HCT116 (cell line): Measurements from ENCODE around the gene ZNF324B. TPM values are rescaled to one million over a fixed set of nuclear protein-coding genes. Genes with fewer than 3 reads are reported as not detected.

Experiments used
- ATAC-seq: fragments of 200-7000 bp; cut with Tn5 transposase; 2 replicates; pipeline ENCODE4 v1.9.1; 2020; ENCODE audit warnings: mild to moderate bottlenecking, moderate library complexity
- BruUV-seq: library from RNA; stranded (reverse); fragments of 400-500 nt; replicated peaks from 2 replicates; lab custom pipeline; 2021; lab: Mats Ljungman, UMichigan
- CTCF ChIA-PET: fragments of 300-600 bp; sonication (Branson Sonifier 250); formaldehyde crosslinking; loops from one replicate; lab custom pipeline; 2021; ENCODE audit warnings: antibody characterized with exemption; lab: Charles Lee
- POLR2A ChIA-PET: fragments of 300-600, 350-600 bp; sonication (Branson Sonifier 250); formaldehyde crosslinking; loops from one replicate; lab custom pipeline; 2021; ENCODE audit warnings: antibody characterized with exemption; lab: Charles Lee
- RAD21 ChIA-PET, 2 experiments: fragments of 300-600 bp; sonication (Branson Sonifier 250); formaldehyde crosslinking; loops; one replicate each; lab custom pipeline; 2023; ENCODE audit warnings: low total read pairs in 2 of 2; ENCODE audit not compliant: uncharacterized antibody in 2 of 2, unreplicated experiment in 2 of 2, low non-redundant PET in 1 of 2; lab: Charles Lee
- DNase-seq: peaks from one replicate; pipeline ENCODE4 v3.0.0-alpha.2; 2010; ENCODE audit warnings: low read depth, low spot score
- H2AFZ ChIP-seq: fragments of 200-600 bp; shearing (Covaris generic), sonication (generic); 2 replicates; pipeline ENCODE4 v1.6.1; 2017; ENCODE audit warnings: low read depth, mixed run types, mixed read lengths, antibody characterized with exemption, low read length; ENCODE audit not compliant: poor library complexity, severe bottlenecking
- H3K27ac ChIP-seq: 2 replicates; pipeline ENCODE4 v1.5.1; 2012; ENCODE audit warnings: low read depth, low read length
- H3K27me3 ChIP-seq: fragments of 200-600 bp; sonication (generic); 2 replicates; pipeline ENCODE4 v1.6.1; 2016; ENCODE audit warnings: mixed run types, low read length, mixed read lengths; ENCODE audit not compliant: insufficient read depth
- H3K36me3 ChIP-seq, 2 experiments: fragments of 200-500 bp in 1 of 2; fragments of 200-600 bp in 1 of 2; sonication (Bioruptor generic) in 1 of 2; sonication (generic) in 1 of 2; 2 replicates each; pipeline versions ENCODE4 v1.5.1 to v1.6.1; 2014 to 2016; ENCODE audit warnings: low read length in 2 of 2, inconsistent platforms in 1 of 2, mixed read lengths in 1 of 2, mixed run types in 1 of 2; ENCODE audit not compliant: insufficient read depth in 2 of 2, control insufficient read depth in 1 of 2
- H3K4me1 ChIP-seq, 2 experiments: fragments of 200-600 bp in 1 of 2; sonication (generic) in 1 of 2; 2 replicates each; pipeline versions ENCODE4 v1.5.1 to v1.6.1; 2012 to 2017; ENCODE audit warnings: low read length in 2 of 2, inconsistent platforms in 1 of 2, mild to moderate bottlenecking in 1 of 2, mixed read lengths in 1 of 2, mixed run types in 1 of 2, moderate library complexity in 1 of 2; ENCODE audit not compliant: insufficient read depth in 2 of 2, control insufficient read depth in 1 of 2
- H3K4me2 ChIP-seq: fragments of 200-600 bp; sonication (generic); 2 replicates; pipeline ENCODE4 v1.6.1; 2017; ENCODE audit warnings: mixed run types, low read length, mixed read lengths
- H3K4me3 ChIP-seq, 2 experiments: fragments of 200-600 bp in 1 of 2; sonication (generic) in 1 of 2; replicated peaks in 1 of 2; 2 replicates each; pipeline ENCODE4 v1.5.1; 2011 to 2016; ENCODE audit warnings: low read length in 2 of 2, control low read depth in 1 of 2, low read depth in 1 of 2, mild to moderate bottlenecking in 1 of 2, mixed read lengths in 1 of 2, mixed run types in 1 of 2
- H3K79me2 ChIP-seq: fragments of 200-600 bp; sonication (generic); 2 replicates; pipeline ENCODE4 v1.6.1; 2017; ENCODE audit warnings: mild to moderate bottlenecking, mixed run types, low read length, moderate library complexity, mixed read lengths; ENCODE audit not compliant: insufficient read depth
- H3K9ac ChIP-seq: fragments of 200-600 bp; sonication (generic); 2 replicates; pipeline ENCODE4 v1.6.1; 2016; ENCODE audit warnings: low read length, mixed read lengths
- H3K9me2 ChIP-seq: fragments of 200-600 bp; sonication (generic), shearing (Covaris generic); 2 replicates; pipeline ENCODE4 v1.6.1; 2017; ENCODE audit warnings: mixed run types, mild to moderate bottlenecking, moderate library complexity; ENCODE audit not compliant: insufficient read depth
- H3K9me3 ChIP-seq, 2 experiments: fragments of 200-500 bp in 1 of 2; fragments of 200-600 bp in 1 of 2; sonication (Bioruptor generic) in 1 of 2; sonication (generic) in 1 of 2; 2 replicates each; pipeline ENCODE4 v1.6.1; 2014 to 2017; ENCODE audit warnings: low read length in 2 of 2, mixed read lengths in 2 of 2, inconsistent platforms in 1 of 2, low read depth in 1 of 2, mild to moderate bottlenecking in 1 of 2, mixed run types in 1 of 2, moderate library complexity in 1 of 2; ENCODE audit not compliant: control insufficient read depth in 1 of 2, insufficient read depth in 1 of 2
- H4K20me1 ChIP-seq: fragments of 200-600 bp; sonication (generic), shearing (Covaris generic); 2 replicates; pipeline ENCODE4 v1.6.1; 2017; ENCODE audit warnings: mixed run types, mild to moderate bottlenecking, moderate library complexity; ENCODE audit not compliant: insufficient read depth
- ATF3 ChIP-seq: IDR thresholded peaks from 2 replicates; pipeline ENCODE4 v1.6.1; 2012
- CBX3 ChIP-seq: IDR thresholded peaks from 2 replicates; pipeline ENCODE4 v1.6.1; 2012; ENCODE audit warnings: low read depth
- CEBPB ChIP-seq: IDR thresholded peaks from 2 replicates; pipeline ENCODE4 v1.6.1; 2012; ENCODE audit warnings: low read depth
- CTCF ChIP-seq, 3 experiments: fragments of 200-600 bp in 1 of 3; sonication (generic) in 1 of 3; IDR thresholded peaks in 2 of 3; conservative IDR thresholded peaks in 1 of 3; 2 replicates each; pipeline ENCODE4 v1.5.1; 2012 to 2017; ENCODE audit warnings: low read depth in 2 of 3, low read length in 2 of 3, antibody characterized with exemption in 1 of 3, borderline replicate concordance in 1 of 3, control low read depth in 1 of 3, mild to moderate bottlenecking in 1 of 3, mixed read lengths in 1 of 3, mixed run types in 1 of 3, moderate library complexity in 1 of 3; ENCODE audit not compliant: insufficient read depth in 1 of 3
- EZH2 ChIP-seq: fragments of 200-600 bp; sonication (generic); IDR thresholded peaks from 2 replicates; pipeline ENCODE4 v1.6.1; 2017; ENCODE audit warnings: antibody characterized with exemption, mixed run types
- EZH2phosphoT487 ChIP-seq: fragments of 200-600 bp; IDR thresholded peaks from 2 replicates; pipeline ENCODE4 v1.6.1; 2018; ENCODE audit warnings: antibody characterized with exemption, borderline replicate concordance
- FOSL1 ChIP-seq: IDR thresholded peaks from 2 replicates; pipeline ENCODE4 v1.6.1; 2012; ENCODE audit warnings: low read depth
- JUND ChIP-seq: IDR thresholded peaks from 2 replicates; pipeline ENCODE4 v1.6.1; 2012
- MAX ChIP-seq: IDR thresholded peaks from 2 replicates; pipeline ENCODE4 v1.6.1; 2012
- POLR2AphosphoS5 ChIP-seq: IDR thresholded peaks from 2 replicates; pipeline ENCODE4 v1.6.1; 2011; ENCODE audit warnings: mild to moderate bottlenecking, low read depth, low read length, moderate library complexity
- REST ChIP-seq: IDR thresholded peaks from 2 replicates; pipeline ENCODE4 v1.6.1; 2012; ENCODE audit warnings: low read depth
- SIN3A ChIP-seq: IDR thresholded peaks from 2 replicates; pipeline ENCODE4 v1.6.1; 2012; ENCODE audit warnings: low read depth
- TCF7L2 ChIP-seq: IDR thresholded peaks from 2 replicates; pipeline ENCODE4 v1.7.0; 2011; ENCODE audit warnings: borderline replicate concordance, inconsistent platforms; ENCODE audit not compliant: insufficient read depth, insufficient read length; ENCODE audit errors: extremely low read depth
- YY1 ChIP-seq: IDR thresholded peaks from 2 replicates; pipeline ENCODE4 v1.6.1; 2011; ENCODE audit warnings: low read length, low read depth, moderate library complexity, mild to moderate bottlenecking; ENCODE audit not compliant: insufficient replicate concordance; ENCODE audit errors: extremely low read depth
- ZBTB33 ChIP-seq: IDR thresholded peaks from 2 replicates; pipeline ENCODE4 v1.6.1; 2011; ENCODE audit warnings: mild to moderate bottlenecking, low read length, moderate library complexity; ENCODE audit not compliant: insufficient replicate concordance; ENCODE audit errors: extremely low read depth
- ZNF274 ChIP-seq: fragments of 200-500 bp; sonication (Bioruptor generic); IDR thresholded peaks from 2 replicates; pipeline ENCODE4 v1.6.1; 2014; ENCODE audit warnings: mild to moderate bottlenecking, low read depth, low read length, inconsistent platforms
- intact Hi-C: fragments of 100-400 bp; cut with micrococcal nuclease; formaldehyde crosslinking; loops from 2 replicates; pipeline ENCODE4 v1.10.0; 2022
- total RNA-seq: library from RNA; stranded (reverse); gene quantifications from one replicate; pipeline ENCODE4 v1.2.1, GENCODE V29; 2021; ENCODE audit not compliant: unreplicated experiment

The ZNF324B gene
- total RNA-seq, 1 experiment from 2014 or later = 9.4 TPM

GRCh38 chr19:58471736-58472135 lies 20.3 kb downstream of the ZNF324B start:
- Histone ChIP-seq H3K36me3 (peaks cover 12 to 14% of the 10 kb centered on the region in 2 experiments; a peak in 3 of 4 replicates), H3K4me2 (no peak overlapping the region), H3K9me2 (no peaks in the 10 kb centered on the region), H4K20me1 (no peaks in the 10 kb centered on the region), H3K27me3 (no peaks in the 10 kb centered on the region), H3K9ac (no peak overlapping the region), H3K9me3 (no peaks in the 10 kb centered on the region), H3K27ac (no peak overlapping the region), H3K4me1 (peaks cover 8 to 27% of the 10 kb centered on the region in 2 experiments), H3K4me3 (no peak overlapping the region), H2AFZ (no peak overlapping the region), H3K79me2 (peaks cover 16% of the 10 kb centered on the region; the same call in 1 of the 2 replicates)
- TF ChIP-seq CBX3 = no peak
- TF ChIP-seq TCF7L2 = no peak
- no peak for TF ChIP-seq CTCF (IDR thresholded peaks at IDR 0.05 in 2 of 3, conservative IDR thresholded peaks at IDR 0.05 in 1 of 3; ENCODE audit: borderline replicate concordance in 1 of 3, insufficient read depth in 1 of 3, low read depth in 2 of 3, low read length in 2 of 3)
- TF ChIP-seq POLR2AphosphoS5 = no peak
- TF ChIP-seq ZBTB33 = no peak
- TF ChIP-seq JUND = no peak
- no peak for TF ChIP-seq FOSL1
- no peak for TF ChIP-seq ZNF274
- TF ChIP-seq EZH2 = no peak
- TF ChIP-seq ATF3 = no peak
- TF ChIP-seq SIN3A = no peak
- TF ChIP-seq REST = no peak
- TF ChIP-seq MAX = no peak
- TF ChIP-seq EZH2phosphoT487 = no peak
- TF ChIP-seq YY1 = no peak
- no peak for TF ChIP-seq CEBPB
- BruUV-seq = no TSS peak
- ChIA-PET POLR2A (no interaction called here), RAD21 (no interaction called here), CTCF (no interaction called here)
- intact Hi-C loops = no loop called here
- ATAC-seq = no peak
- no peak for DNase-seq
